NCI-H2196 (cell line): ENCODE measurements around the gene PAK1IP1.
A peak's percentile ranks its signal among the peaks of the same experiment; 100 is the strongest.
"Not testable (repeated sequence)": the region's sequence is repeated elsewhere in the genome, so short reads cannot be mapped to it uniquely, and the experiment has no call there.

ENCODE experiments used
- DNase-seq: peaks from one replicate; lab custom pipeline; 2025; ENCODE audit not compliant: unreplicated experiment; lab: John Stamatoyannopoulos, UW

PAK1IP1 gene, protein sequence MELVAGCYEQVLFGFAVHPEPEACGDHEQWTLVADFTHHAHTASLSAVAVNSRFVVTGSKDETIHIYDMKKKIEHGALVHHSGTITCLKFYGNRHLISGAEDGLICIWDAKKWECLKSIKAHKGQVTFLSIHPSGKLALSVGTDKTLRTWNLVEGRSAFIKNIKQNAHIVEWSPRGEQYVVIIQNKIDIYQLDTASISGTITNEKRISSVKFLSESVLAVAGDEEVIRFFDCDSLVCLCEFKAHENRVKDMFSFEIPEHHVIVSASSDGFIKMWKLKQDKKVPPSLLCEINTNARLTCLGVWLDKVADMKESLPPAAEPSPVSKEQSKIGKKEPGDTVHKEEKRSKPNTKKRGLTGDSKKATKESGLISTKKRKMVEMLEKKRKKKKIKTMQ

DNA sequence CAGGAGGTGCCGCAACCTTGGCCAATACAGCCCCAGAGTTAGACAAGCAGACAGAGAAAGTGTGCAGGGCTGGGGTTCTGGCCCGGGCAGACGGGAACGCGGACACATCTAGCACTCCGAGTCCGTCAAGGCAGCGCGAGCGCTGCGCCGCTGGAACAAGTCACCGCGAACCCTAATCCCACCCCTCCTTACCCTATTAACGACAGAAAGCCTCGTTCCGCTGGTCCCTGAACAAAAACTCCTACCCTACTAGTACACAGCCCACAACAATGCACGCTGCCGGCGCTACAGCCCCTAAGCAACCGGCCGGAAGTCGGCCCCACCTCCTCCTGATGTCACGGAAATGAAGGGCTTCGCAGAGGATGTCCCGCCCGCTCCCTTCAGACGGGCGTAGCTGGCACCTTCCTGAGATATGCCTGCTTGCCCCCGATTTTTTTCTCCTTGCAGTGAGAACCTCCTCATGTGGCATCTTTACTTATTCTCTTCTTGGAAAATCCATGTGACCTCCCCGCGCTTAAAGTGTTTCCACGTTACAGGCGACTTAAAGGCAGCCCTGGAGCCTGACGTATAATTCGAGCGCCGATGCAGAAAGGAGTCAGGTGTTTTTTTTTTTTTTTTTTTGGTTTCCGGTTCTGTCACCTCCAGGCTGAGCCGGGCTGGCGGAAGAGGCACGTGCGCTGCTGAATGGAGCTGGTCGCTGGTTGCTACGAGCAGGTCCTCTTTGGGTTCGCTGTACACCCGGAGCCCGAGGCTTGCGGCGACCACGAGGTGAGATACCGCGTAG, at the start of gene PAK1IP1, which contains the start of gene C6orf52:
PAK1IP1 (plus strand) TSS at position 671 of the 784 bp plus-strand sequence; CDS start at position 685, 14 bp downstream.
C6orf52 (minus strand) TSS at position 315 of the 784 bp plus-strand sequence. CDS start 7,066 bp downstream, outside the sequence.
- DNase-seq = peak; percentile 95

DNA sequence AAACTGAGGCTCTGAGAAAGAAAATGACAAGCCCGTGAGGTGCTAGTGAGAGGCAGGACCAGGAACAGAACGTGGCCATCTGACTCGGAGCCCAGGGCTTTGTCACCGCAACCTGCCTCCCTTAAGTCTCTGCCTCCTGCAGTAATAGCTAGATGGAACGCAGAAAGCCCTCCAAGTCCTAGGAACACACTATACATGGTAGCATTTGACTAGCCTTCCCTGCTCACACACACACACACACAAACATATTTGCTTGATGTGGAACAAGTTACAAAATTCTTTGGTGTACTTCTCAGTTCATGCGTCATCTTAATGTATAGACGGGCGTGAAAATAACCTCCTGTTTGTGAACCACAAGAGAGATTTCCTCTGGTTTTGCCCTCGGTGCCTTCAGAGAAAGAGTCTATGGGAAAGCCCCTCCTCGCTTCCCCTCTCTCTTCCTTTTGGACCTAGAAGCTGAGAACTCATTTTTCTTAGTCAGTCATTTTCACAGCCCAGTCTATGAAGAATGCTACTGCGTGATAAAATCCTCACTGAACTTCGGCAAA, 39.2 kb upstream of the PAK1IP1 start:
- no peak for DNase-seq

DNA sequence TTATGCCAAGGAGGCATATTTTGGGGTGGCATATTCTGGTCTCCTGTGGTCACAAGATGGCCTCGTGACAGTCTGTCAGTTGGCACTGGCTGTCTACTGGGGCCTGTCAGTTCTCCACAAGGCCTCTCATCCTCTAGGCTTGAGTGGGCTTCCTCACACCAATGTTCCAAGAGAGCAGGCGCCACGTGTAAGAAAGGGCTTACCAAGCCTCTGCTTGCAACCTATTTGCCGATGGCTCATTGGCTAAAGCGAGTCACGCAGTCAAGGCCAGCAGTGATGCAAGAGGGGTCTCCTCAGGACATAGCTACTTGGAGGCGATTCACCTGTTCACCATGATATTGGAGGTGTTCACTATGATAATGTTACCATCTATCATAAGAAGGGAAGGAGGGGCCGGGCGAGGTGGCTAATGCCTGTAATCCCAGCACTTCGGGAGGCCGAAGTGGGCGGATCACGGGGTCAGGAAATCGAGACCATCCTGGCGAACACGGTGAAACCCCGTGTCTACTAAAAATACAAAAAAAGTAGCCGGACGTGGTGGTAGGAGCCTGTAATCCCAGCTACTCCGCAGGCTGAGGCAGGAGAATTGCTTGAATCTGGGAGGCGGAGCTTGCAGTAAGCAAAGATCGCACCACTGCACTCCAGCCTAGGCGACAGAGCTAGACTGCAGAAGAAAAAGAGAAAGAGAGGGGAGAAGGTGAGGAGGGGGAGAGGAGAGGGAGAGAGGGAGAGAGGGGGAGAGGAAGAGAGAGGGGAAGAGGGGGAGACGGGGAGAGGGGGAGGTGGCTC, 35.7 kb upstream of the PAK1IP1 start:
- no peak for DNase-seq

DNA sequence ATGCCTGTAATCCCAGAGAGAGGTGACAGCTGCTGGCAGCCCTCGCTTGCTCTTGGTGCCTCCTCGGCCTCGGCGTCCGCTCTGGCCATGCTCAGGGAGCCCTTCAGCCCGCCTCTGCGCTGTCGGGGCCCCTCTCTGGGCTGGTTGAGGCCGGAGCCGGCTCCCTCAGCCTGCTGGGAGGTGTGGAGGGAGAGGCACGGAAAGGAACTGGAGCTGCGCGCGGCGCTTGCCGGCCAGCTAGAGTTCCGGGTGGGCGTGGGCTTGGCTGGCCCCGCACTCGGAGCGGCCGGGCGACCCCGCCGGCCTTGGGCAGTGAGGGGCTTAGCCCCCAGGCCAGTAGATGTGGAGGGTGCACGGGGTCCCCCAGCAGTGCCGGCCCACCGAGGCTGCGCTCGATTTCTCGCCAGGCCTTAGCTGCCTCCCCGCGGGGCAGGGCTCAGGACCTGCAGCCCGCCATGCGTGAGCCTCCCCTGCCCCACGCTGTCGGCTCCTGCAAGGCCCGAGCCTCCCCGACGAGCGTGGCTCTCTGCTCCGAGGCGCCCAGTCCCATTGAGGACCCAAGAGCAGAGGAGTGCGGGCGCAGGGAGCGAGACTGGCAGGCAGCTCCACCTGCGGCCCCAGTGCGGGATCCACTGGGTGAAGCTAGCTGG, 34.9 kb upstream of the PAK1IP1 start:
- DNase-seq = no peak

DNA sequence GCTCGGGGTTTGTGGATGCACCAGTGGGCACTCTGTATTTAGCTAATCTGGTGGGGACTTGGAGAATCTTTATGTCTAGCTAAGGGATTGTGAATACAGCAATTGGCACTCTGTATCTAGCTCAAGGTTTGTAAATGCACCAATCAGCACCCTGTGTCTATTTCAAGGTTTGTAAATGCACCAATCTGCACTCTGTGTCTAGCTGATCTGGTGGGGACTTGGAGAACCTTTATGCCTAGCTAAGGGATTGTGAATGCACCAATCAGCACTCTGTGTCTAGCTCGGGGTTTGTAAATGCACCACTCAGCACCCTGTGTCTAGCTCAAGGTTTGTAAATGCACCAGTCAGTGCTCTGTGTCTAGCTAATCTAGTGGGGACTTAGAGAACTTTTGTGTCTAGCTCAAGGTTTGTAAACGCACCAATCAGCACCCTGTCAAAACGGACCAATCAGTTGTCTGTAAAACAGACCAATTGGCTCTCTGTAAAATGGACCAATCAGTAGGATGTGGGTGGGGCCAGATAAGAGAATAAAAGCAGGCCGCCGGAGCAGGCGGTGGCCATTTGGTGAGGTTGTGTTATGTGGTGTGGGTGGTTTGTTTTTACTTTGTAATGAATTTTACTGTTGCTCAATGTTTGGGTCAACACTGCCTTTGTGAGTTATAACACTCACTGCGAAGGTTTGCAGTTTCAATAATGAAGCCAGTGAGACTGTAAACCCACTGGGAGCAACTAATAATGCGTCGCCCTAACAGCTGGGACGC, 34.2 kb upstream of the PAK1IP1 start:
- DNase-seq = not testable (repeated sequence)

DNA sequence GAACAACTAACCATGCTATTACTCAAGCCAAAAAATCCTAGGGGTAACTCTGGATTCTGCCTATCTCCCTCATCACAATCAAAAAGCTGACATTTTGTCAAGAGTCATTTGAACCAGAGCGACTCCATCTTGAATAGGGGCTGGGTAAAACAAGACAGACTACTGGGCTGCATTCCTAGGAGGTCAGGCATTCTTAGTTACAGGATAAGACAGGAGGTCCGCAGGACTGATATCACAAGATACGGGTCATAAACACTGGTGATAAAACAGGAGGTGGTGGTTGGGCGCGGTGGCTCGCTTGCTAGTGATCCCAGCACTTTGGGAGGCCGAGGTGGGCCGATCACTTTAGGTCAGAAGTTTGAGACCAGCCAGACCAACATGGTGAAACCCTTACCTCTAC, 32.6 kb upstream of the PAK1IP1 start:
- DNase-seq = no peak

DNA sequence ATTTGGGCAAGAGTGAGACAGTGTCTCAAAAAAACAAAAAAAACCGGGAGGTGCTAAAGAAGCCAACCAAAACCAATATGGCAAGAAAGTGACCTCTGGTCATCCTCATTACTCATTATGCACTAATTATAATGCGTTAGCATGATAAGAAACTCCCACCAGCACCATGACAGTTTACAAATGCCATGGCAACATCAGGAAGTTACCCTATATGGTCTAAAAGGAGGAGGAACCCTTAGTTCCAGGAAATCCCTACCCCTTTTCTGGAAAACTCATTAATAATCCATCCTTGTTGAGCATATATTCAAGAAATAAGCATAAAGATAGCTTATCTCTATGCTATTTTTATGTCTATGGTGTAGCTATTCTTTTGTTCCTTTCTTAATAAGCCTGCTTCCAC, 32.0 kb upstream of the PAK1IP1 start:
- no peak for DNase-seq

DNA sequence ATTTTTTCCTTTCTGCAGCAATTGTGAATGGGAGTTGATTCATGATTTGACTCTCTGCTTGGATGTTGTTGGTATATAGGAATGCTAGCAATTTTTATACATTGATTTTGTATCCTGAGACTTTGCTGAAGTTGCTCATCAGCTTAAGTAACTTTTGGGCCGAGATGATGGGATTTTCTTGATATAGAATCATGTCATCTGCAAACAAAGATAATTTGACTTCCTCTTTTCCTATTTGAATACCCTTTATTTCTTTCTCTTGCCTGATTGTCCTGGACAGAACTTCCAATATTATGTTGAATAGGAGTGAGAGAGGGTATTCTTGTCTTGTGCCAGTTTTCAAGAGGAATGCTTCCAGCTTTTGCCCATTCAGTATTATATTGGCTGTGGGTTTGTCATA, 29.2 kb upstream of the PAK1IP1 start:
- DNase-seq = not testable (repeated sequence)

DNA sequence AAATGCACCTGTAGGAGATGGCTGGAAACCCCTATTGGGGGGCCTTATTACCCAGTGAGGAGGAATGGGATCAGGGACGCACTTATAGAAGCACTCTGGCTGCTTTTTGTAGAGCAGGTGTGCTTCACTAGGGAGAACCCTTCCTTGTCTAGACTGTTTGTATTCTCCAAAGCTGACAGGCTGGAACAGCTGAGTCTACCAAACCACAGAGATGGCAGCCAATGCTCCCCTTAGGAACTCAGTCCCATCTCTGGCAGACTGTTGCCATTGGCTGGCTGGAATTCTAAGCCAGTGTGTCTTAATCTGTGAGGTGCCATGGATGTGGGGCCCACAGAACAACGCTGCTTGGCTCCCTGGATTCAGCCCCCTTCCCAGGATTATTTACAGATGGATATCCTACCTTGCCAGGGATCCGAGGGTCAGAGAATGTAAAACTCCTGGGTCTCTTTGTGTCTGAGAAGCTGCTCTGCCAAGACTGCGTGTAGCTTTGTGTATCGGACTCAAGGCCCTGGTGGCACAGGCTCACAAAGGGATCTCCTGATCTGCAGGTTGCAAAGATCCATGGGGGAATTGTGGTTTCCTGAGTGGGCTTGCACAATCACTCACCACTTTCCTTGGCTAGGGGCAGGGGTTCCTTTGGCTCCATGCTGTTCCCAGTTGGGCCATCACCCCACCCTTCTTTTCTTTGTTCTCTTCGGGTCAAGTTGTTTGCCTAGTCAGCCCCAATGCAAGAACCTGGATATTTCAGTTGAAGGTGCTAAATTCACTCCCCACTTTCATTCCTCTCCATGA, 26.4 kb upstream of the PAK1IP1 start:
- DNase-seq = no peak

DNA sequence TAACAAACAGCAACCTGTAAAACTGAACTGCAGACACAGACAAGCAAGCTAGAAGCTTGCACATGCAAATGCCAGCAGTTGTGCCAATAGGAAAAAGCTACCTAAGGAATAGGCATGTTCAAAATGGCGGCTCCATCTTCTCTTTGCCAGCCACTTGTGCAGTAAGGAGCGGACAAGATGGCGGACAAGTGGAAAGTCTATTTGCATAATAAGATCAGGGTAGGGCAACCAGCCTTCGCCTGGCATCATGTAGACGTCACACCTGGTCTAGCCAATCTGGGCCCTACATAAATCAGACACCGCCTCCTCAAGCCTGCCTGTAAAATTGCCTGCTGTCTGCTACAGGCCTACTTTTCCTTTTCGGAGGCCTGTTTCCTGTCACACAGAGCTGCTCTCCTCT, 18.4 kb upstream of the PAK1IP1 start:
- DNase-seq = no peak

DNA sequence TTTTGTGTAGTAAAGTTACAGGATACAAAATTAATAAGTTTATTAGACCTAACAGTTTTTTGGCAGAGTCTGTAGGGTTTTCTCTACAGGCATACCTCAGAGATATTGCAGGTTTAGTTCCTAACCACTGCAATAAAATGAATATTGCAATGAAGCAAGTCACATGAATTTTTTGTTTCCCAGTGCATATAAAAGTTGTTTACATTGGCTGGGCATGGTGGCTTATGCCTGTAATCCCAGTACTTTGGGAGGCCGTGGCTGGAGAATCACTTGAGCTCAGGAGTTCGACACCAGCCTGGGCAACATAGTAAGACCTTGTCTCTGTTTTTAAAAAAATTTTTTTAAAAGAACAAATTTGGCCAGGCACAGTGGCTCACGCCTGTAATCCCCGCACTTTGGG, 16.3 kb upstream of the PAK1IP1 start:
- DNase-seq = no peak

DNA sequence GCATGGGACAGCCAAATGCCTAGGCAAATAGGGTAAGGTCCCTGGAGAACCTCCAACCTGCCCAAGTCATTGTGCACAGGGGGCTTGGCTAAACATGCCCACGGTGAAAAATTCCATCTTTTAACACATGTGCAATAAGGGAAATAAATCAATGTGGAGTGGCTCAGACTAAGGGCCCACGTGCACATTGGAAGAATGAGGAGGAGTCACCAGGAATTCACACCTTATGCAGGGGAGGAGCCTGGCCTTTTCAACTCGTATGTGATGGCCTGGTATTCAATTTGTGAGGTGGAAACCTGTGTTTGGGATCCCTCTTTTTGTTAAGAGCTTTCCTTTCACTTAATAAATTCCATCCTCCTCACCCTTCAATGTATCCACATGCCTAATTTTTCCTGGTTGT, 13.0 kb upstream of the PAK1IP1 start:
- no peak for DNase-seq

DNA sequence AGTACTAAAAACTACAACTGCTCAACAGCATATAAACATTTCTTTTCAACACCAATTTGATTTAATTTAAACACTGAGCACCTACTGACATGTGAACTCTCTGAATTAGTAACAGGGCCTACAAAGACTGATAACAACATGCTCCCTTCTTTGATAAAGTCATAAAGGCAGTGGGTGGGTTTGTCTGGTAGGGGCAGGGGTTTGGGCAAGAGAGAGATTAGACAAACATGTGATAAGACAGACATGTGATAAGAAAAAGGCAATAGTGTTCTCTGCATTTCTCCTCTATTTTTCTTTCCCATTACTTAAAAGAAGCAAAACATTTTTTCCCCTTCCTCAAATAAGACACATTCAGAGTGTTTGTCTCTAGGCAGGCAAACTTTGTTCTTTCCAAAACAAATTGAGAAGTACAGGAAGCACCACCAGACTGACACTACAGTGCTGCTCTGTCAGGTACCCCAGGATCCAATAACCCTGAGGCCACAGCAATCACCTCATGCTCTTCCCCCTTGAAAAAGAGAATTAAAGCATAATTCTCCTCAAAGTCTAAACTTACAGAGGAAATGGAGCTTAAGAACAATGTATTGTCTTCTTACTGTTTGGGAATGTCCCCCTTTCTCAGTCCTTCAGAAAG, 12.3 kb upstream of the PAK1IP1 start:
- DNase-seq = no peak

DNA sequence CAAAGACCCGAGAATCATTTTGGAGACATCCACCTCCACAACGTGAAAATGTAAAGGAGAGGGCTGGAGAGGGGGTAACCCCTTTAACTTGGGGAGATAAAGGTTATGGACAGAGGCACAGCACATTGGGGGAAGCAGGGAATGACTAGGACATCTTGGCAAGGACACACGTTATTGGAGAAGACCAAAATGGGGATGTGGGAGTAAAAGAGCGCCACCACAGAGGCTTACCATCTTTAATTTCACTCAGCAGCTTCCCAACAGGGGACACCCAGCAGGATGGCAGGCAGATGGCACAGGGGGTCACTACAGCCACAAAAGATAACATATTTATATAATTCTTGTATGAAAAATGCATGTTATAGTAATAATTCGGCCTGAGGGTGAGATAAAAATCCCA, 10.2 kb upstream of the PAK1IP1 start:
- no peak for DNase-seq

DNA sequence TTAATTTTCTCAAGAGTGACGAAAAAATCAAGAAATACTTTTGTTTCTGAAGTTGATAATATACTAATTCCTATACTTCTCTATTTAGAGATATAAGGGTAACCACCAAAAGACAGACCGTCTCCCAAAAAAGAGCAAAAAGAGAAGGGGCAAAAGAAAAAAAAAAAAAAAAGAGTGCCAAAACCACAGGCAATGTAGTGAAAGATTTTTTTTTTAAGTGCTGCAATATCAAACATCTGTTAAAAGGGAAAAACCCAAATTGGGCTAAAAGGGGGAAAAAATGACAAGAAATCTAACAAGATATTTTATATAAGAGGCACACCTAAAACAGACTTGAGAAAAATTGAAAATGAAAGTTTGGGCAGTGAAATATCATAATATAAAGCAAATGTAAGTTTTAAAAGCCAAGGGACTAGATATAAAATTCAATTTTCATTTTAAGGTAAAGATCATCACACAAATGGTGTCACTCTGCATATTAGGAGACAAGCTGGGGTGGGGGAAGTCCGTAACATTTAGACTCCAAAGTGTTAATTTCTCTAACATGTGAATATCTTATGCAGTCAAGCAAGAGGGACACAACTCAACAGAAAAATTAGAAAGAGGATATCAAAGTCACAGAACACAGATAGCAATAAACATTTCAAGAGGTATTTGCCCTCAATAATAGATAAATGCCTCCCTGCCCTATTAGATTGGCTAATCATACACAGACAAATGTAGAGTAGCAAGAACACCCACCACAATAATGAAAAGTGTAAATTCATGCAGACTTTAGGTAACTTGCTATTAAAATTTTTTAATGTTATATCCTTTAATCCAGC, 9.5 kb upstream of the PAK1IP1 start:
- no peak for DNase-seq

DNA sequence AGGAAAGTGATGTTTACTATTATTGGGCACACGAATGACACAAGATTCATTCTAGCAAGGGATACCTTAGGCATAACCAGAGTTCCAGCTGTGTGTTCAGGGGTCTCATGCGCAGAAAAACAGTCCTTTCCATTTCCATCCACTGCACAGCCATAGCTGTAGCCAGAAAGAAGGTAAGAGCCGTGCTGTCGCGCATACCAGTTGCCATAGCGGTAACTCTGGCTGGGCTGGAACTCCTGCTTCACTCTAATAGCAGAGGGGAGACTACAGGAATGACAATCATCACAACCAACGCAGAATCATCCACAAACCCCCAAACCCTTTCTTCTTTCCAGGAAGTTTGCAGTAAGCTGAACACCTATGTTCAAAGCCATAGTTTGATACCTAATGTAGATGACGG, 7.9 kb upstream of the PAK1IP1 start:
- DNase-seq = no peak

DNA sequence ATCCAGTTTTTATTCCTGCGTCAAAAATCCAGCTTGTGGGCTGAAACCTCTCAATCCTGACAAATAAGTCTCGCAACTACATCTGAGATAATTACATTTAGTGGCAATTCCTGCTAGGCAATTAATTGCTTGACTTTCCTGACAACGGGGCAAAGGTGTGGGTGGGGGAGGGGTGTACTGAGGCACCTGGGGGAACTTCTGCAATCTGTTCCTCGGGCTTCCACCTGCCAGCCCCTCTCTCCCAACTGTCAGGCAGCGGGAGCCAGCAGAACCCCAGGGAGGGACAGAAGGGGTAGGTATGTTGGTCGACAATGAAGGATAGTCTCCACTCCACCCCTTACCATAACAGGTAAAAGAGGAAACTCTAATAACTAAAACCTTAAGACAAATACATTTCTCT, 7.2 kb upstream of the PAK1IP1 start:
- DNase-seq = no peak
